Thyroid gland (tissue), 4 donors: ENCODE measurements around the gene MYO9B. TPM values are rescaled to one million over a fixed set of nuclear protein-coding genes. Genes with fewer than 3 reads are reported as not detected.

Experiments used
- DNase-seq, 2 donors: peaks; one replicate each; pipeline ENCODE4 v3.0.0-alpha.2; 2019
- H3K27ac ChIP-seq, 3 donors: fragments of 200-600 bp; sonication (generic); 1 replicate in 2 of 3; 2 replicates in 1 of 3; pipeline ENCODE4 v1.5.1; 2016 to 2019; ENCODE audit warnings: mild to moderate bottlenecking in 1 of 3, moderate library complexity in 1 of 3
- H3K27me3 ChIP-seq: fragments of 200-600 bp; sonication (generic); one replicate; pipeline ENCODE4 v1.5.1; 2019
- H3K36me3 ChIP-seq, 2 donors: fragments of 200-600 bp; sonication (generic); one replicate each; pipeline ENCODE4 v1.5.1; 2016 to 2019
- H3K4me1 ChIP-seq, 2 donors: fragments of 200-600 bp; sonication (generic); one replicate each; pipeline ENCODE4 v1.5.1; 2017 to 2019
- H3K4me3 ChIP-seq, 3 donors: fragments of 200-600 bp; sonication (generic); replicated peaks in 1 of 3; 1 replicate in 2 of 3; 2 replicates in 1 of 3; pipeline ENCODE4 v1.5.1; 2016; ENCODE audit warnings: mild to moderate bottlenecking in 1 of 3
- H3K9me3 ChIP-seq: fragments of 200-600 bp; sonication (generic); one replicate; pipeline ENCODE4 v1.5.1; 2017
- CTCF ChIP-seq, 6 experiments: fragments of 200-600 bp in 3 of 6; fragments of 450-650 bp in 3 of 6; sonication (generic) in 3 of 6; IDR thresholded peaks; one replicate each; pipeline ENCODE4 v1.5.1; 2016 to 2019; ENCODE audit warnings: antibody characterized with exemption in 6 of 6, mild to moderate bottlenecking in 2 of 6, inconsistent platforms in 1 of 6, moderate library complexity in 1 of 6
- POLR2A ChIP-seq, 2 donors: fragments of 450-650 bp; IDR thresholded peaks; one replicate each; pipeline ENCODE4 v1.6.1; 2017; ENCODE audit warnings: antibody characterized with exemption in 2 of 2, mild to moderate bottlenecking in 2 of 2, moderate library complexity in 1 of 2
- WGBS, 2 donors: methylation state at CpG; one replicate each; pipeline ENCODE4 v1.1.5; 2017; 5-methylcytosine and 5-hydroxymethylcytosine counted together
- intact Hi-C: fragments of 100-400 bp; cut with DNase I; formaldehyde crosslinking; loops from one replicate; pipeline ENCODE4 v1.15.1; 2023
- total RNA-seq, 4 donors: library from RNA; depleted of rRNA; stranded (reverse); fragments of >200 nt; gene quantifications; one replicate each; pipeline ENCODE4 v1.2.3, GENCODE V29; 2016

The MYO9B gene
- total RNA-seq, 4 donors from 2014 or later = 33.7 to 52.9 (median 44.6) TPM

- Histone ChIP-seq H3K9me3 (no peaks in the 10 kb centered on the region), H3K36me3 (peaks cover 0 to 9% of the 10 kb centered on the region in 2 donors), H3K4me3 (no peak overlapping the region), H3K27me3 (no peaks in the 10 kb centered on the region), H3K4me1 (no peaks in the 10 kb centered on the region), H3K27ac (no peak overlapping the region)
- TF ChIP-seq CTCF (IDR thresholded peaks at IDR 0.05) (peak in 3 of 6 experiments; percentile 40 to 53 (median 48)), POLR2A (IDR thresholded peaks at IDR 0.05) (no peak)
- peak; percentile 16 to 33 for DNase-seq
- 62 to 71% methylated on average over 8 of the region's 8 CpGs for WGBS, 2 donors
- intact Hi-C loops = no loop called here
These were observed 23.1 kb upstream of the MYO9B start for GRCh38 chr19:17052439-17052838.

DNA sequence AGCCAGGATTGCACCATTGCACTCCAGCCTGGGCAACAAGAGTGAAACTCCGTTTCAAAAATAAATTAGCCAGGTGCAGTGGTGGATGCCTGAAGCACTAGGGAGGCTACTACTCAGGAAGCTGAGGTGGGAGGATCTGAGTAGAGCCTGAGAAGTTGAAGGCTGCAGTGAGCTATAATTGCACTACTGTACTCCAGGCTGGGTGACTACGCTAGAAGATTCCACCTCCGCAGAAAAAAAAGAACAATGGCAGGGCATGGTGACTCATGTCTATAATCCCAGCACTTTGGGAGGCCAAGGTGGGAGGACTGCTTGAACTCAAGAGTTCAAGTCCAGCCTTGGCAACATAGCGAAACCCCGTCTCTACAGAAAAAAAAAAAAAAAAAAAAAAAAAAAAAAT is 20.8 kb upstream of the MYO9B start:
- 96 to 99% methylated on average over 5 of the region's 5 CpGs for WGBS, 2 donors

GRCh38 chr19:17055636-17056035 is 19.9 kb upstream of the MYO9B start:
- no peaks in the 10 kb centered on the region for H3K27me3 ChIP-seq
- TF ChIP-seq POLR2A (IDR thresholded peaks at IDR 0.05) (no peak), CTCF (IDR thresholded peaks at IDR 0.05) (no peak)
- 96 to 97% methylated on average over 14 to 15 of the region's 15 CpGs for WGBS, 2 donors
- intact Hi-C loops = no loop called here
- peaks cover 16 to 24% of the 10 kb centered on the region in 2 donors for H3K36me3 ChIP-seq
- DNase-seq = no peak
- no peak overlapping the region for H3K27ac ChIP-seq
- no peaks in the 10 kb centered on the region for H3K4me1 ChIP-seq
- no peaks in the 10 kb centered on the region for H3K9me3 ChIP-seq
- H3K4me3 ChIP-seq = no peak overlapping the region

More for the DNA sequence above, 20.8 kb upstream of the MYO9B start:
- Histone ChIP-seq H3K4me1 (no peaks in the 10 kb centered on the region), H3K27me3 (no peaks in the 10 kb centered on the region), H3K9me3 (no peaks in the 10 kb centered on the region), H3K36me3 (peaks cover 16 to 27% of the 10 kb centered on the region in 2 donors), H3K27ac (no peak overlapping the region), H3K4me3 (no peak overlapping the region)
- intact Hi-C loops = no loop called here
- no peak for TF ChIP-seq POLR2A (IDR thresholded peaks at IDR 0.05)
- TF ChIP-seq CTCF (IDR thresholded peaks at IDR 0.05) = no peak
- DNase-seq = no peak

GRCh38 chr19:17058236-17058635 is 17.3 kb upstream of the MYO9B start:
- Histone ChIP-seq H3K9me3 (no peaks in the 10 kb centered on the region), H3K27me3 (no peaks in the 10 kb centered on the region), H3K36me3 (peaks cover 16 to 21% of the 10 kb centered on the region in 2 donors), H3K4me1 (no peaks in the 10 kb centered on the region), H3K27ac (no peak overlapping the region), H3K4me3 (no peak overlapping the region)
- 96 to 98% methylated on average over 8 of the region's 8 CpGs for WGBS, 2 donors
- TF ChIP-seq POLR2A (IDR thresholded peaks at IDR 0.05) (no peak), CTCF (IDR thresholded peaks at IDR 0.05) (no peak)
- no peak for DNase-seq
- intact Hi-C loops = no loop called here

DNA sequence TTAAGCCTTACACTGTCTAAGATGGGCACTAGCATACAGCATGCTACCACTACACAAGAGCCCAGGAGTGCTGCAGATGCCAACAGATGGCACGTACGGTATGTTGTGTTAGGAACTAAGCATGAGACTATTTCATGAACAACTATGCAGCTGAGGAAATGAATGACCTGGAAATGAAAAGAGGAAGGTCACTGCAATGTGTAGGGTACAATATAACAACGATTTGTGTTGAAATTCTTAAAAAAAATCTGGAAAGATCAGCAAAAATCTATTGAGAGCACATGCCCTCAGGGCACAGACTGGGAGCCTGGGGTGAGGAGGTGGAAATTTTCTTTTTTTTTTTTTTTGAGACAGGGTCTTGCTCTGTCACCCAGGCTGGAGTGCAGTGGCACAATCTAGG is 14.8 kb upstream of the MYO9B start:
- no peak for DNase-seq
- no peak for TF ChIP-seq POLR2A (IDR thresholded peaks at IDR 0.05)
- no peak for TF ChIP-seq CTCF (IDR thresholded peaks at IDR 0.05)
- Histone ChIP-seq H3K9me3 (no peaks in the 10 kb centered on the region), H3K27me3 (no peaks in the 10 kb centered on the region), H3K27ac (no peak overlapping the region), H3K36me3 (peaks cover 16 to 21% of the 10 kb centered on the region in 2 donors), H3K4me3 (no peak overlapping the region), H3K4me1 (no peaks in the 10 kb centered on the region)
- intact Hi-C loops = no loop called here
- 91 to 93% methylated on average over 3 of the region's 3 CpGs for WGBS, 2 donors
